Lower leg skin (tissue), 3 donors: ENCODE measurements around the gene ELAVL2.

Source experiments
- POLR2A ChIP-seq, 2 donors: fragments of 450-650 bp; IDR thresholded peaks; one replicate each; pipeline ENCODE4 v1.6.1; 2016 to 2017; ENCODE audit warnings: antibody characterized with exemption in 2 of 2, mild to moderate bottlenecking in 1 of 2, moderate library complexity in 1 of 2
- TF ChIP-seq, protein P1 (sequence below), 3 donors: fragments of 450-650 bp; IDR thresholded peaks; one replicate each; pipeline ENCODE4 v1.5.1; 2016; ENCODE audit warnings: antibody characterized with exemption in 3 of 3, mild to moderate bottlenecking in 3 of 3, moderate library complexity in 2 of 3

DNA sequence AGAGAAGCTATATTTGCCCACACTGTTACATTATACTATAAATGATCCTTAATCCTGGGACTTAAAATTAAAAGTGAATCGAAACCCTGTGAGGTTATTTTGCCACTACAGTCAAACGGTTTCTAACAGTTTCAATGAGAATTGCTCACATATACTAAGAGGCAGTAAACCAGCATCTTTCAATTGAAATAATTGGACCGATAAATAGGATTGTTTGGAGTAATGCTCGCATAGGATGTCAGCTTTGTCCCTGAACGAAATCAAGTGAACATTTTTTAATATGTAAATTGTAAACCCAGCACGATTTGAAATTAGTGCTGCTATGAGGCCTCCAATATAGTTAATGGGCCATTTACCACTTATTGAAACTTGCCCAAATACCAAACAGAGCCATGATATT, 60.5 kb downstream of the ELAVL2 start:
- TF ChIP-seq, protein P1, sequence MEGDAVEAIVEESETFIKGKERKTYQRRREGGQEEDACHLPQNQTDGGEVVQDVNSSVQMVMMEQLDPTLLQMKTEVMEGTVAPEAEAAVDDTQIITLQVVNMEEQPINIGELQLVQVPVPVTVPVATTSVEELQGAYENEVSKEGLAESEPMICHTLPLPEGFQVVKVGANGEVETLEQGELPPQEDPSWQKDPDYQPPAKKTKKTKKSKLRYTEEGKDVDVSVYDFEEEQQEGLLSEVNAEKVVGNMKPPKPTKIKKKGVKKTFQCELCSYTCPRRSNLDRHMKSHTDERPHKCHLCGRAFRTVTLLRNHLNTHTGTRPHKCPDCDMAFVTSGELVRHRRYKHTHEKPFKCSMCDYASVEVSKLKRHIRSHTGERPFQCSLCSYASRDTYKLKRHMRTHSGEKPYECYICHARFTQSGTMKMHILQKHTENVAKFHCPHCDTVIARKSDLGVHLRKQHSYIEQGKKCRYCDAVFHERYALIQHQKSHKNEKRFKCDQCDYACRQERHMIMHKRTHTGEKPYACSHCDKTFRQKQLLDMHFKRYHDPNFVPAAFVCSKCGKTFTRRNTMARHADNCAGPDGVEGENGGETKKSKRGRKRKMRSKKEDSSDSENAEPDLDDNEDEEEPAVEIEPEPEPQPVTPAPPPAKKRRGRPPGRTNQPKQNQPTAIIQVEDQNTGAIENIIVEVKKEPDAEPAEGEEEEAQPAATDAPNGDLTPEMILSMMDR (IDR thresholded peaks at IDR 0.05) = no peak
- TF ChIP-seq POLR2A (IDR thresholded peaks at IDR 0.05) = no peak
